ENCODE data around the gene ATOH8.
A peak's percentile ranks its signal among the peaks of the same experiment; 100 is the strongest.

ATOH8 gene

GRCh38 chr2:85800586-85800985 is 46.8 kb downstream of the ATOH8 start:
- H3K4me3 ChIP-seq (ENCODE audit: low read length): no peak overlapping the region
- no peak for DNase-seq (ENCODE audit: low read depth)
- TF ChIP-seq, protein P1, sequence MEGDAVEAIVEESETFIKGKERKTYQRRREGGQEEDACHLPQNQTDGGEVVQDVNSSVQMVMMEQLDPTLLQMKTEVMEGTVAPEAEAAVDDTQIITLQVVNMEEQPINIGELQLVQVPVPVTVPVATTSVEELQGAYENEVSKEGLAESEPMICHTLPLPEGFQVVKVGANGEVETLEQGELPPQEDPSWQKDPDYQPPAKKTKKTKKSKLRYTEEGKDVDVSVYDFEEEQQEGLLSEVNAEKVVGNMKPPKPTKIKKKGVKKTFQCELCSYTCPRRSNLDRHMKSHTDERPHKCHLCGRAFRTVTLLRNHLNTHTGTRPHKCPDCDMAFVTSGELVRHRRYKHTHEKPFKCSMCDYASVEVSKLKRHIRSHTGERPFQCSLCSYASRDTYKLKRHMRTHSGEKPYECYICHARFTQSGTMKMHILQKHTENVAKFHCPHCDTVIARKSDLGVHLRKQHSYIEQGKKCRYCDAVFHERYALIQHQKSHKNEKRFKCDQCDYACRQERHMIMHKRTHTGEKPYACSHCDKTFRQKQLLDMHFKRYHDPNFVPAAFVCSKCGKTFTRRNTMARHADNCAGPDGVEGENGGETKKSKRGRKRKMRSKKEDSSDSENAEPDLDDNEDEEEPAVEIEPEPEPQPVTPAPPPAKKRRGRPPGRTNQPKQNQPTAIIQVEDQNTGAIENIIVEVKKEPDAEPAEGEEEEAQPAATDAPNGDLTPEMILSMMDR (conservative IDR thresholded peaks at IDR 0.05; ENCODE audit: low read depth, low read length): no peak

DNA sequence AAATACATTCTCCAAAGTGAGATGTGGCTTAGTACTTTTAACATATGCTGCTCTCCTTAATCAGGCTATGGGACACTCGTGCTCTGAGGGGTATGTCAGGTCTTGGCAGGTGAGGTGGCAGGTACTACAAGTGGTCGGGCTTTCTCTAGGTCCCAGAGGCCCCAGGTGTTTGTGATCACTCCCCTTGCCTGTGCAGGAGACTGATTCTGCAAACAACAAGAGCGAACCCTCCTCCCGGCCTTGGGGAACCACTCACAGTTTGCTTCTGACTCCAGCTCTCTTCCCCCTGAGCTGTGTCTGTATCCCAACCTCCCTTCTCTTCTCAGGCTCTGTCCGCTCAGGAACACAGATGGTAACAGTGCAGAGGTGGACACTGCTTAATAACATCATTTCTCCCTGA is 48.1 kb downstream of the ATOH8 start:
- H3K4me3 ChIP-seq (ENCODE audit: low read length): no peak overlapping the region
- DNase-seq (ENCODE audit: low read depth): no peak
- TF ChIP-seq, protein P1 (conservative IDR thresholded peaks at IDR 0.05; ENCODE audit: low read depth, low read length): no peak

DNA sequence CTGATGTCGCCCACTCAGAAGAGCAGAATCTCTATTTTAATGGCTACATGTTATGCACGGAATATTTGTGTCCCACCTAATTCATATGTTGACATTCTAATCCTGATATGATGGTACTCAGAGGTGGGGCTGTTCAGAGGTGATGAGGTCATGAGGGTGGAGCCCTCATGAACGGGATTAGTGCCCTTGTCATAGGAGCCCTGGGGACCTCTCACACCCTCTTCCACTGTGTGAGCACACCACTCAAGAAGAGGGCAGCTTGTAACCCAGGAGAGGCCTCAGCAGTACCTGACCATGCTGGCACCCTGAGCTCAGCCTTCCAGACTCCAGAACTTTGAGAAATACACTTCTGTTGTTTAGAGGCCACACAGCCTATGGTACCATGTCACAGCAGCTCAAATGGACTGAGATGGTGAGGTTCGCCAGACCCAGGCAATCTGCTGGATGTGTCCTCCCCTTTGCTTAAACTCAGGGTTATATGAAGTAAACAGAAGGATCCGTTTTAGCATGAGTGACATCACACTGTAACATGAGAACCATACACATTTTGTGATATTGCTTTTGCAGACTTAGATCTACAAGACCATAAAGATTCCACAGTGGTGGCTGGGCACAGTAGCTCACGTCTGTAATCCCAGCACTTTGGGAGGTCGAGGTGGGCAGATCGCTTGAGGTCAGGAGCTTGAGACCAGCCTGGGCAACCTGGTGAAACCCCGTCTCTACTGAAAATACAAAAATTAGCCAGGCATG is 48.7 kb downstream of the ATOH8 start:
- H3K4me3 ChIP-seq (ENCODE audit: low read length): no peak overlapping the region
- TF ChIP-seq, protein P1 (conservative IDR thresholded peaks at IDR 0.05; ENCODE audit: low read depth, low read length): no peak
- DNase-seq (ENCODE audit: low read depth): no peak

DNA sequence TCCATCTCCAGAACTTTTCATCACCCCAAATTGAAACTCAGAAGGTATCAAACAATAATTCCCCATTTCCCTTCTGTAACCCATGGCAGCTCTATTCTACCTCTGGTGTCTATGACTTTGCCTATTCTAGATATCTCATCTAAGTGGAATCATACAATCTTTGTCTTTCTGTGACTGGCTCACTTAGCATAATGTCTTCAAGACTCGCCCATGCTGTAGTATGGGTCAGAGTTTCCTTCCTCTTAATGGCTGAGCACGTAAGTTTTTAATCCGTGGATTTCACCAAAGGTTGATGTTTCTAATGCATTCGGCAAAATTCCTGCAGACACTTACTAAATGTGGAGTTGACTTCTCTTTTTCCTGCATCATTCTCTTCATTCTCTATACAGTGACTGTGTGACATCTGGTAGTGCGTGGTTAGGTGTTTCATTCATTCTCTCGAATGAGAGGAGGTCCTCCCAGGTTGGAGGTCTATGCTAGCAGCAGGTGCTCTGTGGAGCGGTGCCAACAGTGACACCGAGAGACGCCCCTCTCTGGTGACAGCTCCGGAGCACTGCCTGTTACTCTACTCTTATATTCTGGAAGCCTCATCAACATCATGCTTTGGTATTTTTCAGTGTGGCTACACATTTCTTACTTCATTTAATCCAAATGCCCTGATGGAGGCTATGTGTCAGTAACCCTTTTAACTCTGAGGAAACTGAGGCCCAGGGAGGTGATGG is 50.1 kb downstream of the ATOH8 start:
- no peak overlapping the region for H3K4me3 ChIP-seq (ENCODE audit: low read length)
- TF ChIP-seq, protein P1 (conservative IDR thresholded peaks at IDR 0.05; ENCODE audit: low read depth, low read length): no peak
- DNase-seq (ENCODE audit: low read depth): no peak

- TF ChIP-seq, protein P1 (conservative IDR thresholded peaks at IDR 0.05; ENCODE audit: low read depth, low read length): peak; percentile 72
- no peak overlapping the region for H3K4me3 ChIP-seq (ENCODE audit: low read length)
- no peak for DNase-seq (ENCODE audit: low read depth)
These were observed 50.8 kb downstream of the ATOH8 start for GRCh38 chr2:85804583-85804982.

DNA sequence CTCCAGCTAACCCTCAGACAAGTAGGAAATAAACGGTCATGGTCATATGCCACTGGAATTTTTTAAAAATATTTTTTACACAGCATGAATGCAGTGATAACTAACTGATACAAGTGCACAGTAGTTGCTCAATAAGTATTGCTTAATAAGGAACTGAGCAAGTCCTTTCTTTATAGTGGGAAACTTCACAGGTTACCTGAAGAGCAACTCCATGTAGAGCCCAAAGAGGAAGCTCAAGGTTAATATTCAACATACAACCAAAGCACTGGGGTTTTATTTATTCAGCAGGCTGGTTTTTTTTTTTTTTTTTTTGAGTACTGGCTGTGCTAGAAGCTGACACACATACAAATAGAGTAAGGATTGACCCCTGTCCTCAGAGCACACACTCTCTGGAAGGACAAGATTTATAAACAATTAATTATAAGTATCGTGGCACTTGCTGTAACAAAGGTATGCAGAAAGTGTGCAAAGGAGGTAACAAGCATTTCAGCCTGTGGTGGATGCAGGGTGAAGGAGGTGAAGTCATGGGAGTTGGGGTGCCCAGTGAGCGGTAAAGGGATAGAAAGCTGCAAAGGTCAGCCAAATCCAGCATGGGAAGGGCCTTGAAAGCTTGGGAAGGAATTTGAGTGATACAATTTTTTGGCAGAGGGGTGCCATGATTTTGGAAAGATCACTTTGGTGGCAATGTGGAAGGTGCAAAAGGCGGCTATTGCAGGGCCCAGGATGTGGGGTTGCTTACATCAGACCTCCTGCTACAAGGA is 52.7 kb downstream of the ATOH8 start:
- H3K4me3 ChIP-seq (ENCODE audit: low read length): no peak overlapping the region
- TF ChIP-seq, protein P1 (conservative IDR thresholded peaks at IDR 0.05; ENCODE audit: low read depth, low read length): no peak
- DNase-seq (ENCODE audit: low read depth): no peak
